NCI-H1105 treated with DMSO at 0.1 percent for 48 hours (cell line): ENCODE measurements around the gene RBMY1J.
"Not testable (repeated sequence)": the region's sequence is repeated elsewhere in the genome, so short reads cannot be mapped to it uniquely, and the experiment has no call there.

Experiments
- DNase-seq: peaks from one replicate; lab custom pipeline; 2025; lab: John Stamatoyannopoulos, UW

RBMY1J gene

DNA sequence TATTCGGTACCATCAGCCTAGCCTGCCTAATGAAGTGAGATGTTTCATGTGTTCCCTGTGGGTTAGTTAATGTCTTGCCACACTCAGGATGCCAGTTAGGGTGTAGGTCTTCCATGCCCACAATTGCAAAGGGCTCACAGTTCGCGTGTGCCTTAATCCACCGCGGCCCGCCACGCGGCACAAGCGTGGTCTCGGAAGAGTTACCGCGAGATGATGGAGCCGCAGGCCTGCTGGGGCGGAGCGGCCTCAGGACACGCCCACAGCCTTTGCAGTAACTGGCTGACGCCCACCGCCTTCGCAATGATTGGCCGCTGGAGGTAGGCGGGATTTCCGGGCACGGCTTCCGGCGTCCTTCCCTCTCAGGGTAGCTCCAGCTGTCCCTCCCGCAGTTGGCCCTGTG, at the start of gene RBMY1J:
RBMY1J (plus strand) TSS at position 301 of the 400 bp plus-strand sequence. CDS start 2,038 bp downstream, outside the sequence.
- DNase-seq = not testable (repeated sequence)

DNA sequence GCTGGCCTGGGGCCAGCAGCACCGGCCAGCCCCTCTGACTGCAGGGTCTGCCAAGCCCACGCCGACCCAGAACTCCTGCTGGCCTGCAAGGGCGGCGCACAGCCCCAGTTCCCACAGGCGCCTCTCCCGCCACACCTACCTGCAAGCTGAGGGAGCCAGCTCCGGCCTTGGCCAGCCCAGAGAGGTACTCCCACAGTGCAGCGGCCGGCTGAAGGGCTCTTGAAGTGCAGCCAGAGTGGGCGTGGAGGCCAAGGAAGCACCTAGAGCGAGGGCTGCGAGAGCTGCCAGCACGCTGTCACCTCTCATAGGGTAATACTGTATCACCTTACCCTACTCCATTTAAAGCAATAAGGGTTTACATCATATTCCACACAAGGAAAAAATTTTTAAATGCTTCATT, 35.8 kb upstream of the RBMY1J start:
- DNase-seq = no peak

DNA sequence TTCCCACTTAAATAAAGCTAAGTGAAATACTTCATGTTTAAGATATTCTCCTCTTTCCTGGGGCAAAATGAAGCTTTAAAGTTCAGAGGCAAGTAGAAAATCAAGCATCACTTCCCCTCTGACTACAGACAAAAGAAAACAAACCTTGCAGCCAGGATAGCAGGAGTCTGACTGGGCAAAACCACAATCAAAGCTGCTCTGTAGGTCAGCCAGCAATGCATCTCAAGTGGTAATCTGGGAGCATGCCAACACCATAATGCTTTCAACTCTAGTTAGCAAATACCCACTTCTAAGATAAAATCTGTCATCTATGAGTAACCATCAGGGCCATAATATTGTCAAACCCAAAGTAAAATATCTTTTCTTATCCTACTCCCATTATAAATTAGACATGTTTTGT, 32.6 kb upstream of the RBMY1J start:
- DNase-seq = no peak

DNA sequence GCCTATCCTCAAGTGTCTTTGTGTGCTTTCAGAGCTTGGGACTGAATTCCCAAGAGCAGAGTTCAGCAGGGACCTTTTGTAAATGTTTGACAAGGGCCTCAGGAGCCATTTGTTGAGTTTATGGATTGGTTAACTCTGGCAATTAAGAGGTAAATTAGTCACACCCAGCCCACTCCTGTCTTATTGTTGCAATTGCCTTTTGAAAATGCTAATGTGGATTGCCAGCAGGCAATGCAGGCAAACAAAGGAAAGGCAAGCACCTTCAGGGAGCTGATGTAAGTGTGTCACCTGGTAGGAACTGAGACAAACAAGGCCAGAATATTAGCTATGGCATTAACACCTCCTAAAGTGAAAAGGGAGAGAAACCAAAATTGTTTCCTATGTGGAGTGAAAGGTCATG, 29.7 kb upstream of the RBMY1J start:
- DNase-seq = no peak

DNA sequence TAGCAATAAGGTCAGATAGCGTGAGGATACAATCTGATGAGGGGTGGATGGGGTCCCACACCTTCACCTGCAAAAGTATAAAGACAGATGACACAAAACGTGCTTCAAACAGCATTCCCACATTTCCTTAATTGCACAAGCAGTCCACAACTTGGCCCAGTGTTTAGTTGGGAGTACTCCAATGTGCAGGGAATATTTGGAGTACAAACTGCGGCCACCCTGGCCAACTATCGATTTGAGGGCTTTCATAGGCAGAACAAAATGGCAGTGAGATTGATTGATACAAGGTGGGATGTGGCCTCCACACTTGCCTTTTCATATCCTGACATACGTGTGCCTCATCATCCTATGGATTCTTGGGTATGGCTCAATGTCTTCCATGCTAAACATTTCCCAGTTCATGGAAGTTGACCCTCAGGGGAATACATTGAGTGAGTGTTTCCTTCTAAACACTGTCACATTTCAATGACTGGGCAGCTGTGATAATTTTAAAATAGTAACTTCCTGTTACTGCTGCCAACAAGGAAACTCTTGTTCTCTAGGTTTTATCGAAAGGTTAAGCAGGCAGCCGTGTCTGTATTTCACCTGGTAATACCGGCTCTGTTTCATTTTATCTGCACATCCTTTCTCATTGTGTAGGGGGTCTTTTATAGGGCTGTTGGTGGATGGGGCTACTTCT, 41.6 kb downstream of the RBMY1J start:
- DNase-seq = not testable (repeated sequence)

DNA sequence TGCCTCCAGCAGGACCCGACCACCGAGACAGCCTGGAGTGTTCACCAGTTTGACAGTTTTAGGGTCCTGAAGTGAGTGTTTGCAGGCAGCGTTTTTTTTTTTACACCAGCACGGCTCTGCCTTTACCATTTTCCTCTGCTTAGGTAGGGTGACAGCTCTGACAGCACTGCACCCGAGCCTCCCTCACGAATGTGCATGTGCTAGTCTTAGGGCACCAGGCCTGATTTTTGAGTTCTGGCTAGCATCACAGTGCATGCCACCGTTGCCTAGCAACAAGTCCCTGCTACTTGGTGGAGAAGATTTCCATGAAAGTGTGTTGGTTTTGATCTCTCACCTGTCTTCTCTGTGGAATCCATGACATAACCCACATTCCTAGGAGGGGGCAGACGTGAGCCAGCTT, 52.3 kb downstream of the RBMY1J start:
- not testable (repeated sequence) for DNase-seq

DNA sequence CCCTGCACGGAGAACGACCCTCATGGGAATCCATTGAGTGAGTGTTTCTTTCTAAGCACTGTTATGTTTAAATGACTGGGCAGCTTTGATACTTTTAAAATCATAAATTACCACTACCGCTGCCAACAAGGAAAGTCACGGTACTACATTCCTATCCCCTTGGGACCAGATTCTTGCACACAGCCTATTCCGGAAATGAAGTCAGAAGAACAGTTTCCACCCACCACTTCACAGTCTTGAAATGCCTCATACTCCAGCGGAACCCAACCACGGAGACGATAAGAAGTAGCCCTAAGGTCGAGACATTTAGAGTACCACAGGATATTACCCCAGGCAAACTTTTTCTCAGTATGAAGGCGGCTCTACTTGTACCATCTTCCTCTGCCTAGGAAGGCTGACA, 58.8 kb downstream of the RBMY1J start:
- DNase-seq = not testable (repeated sequence)
